IMR-90 (cell line): ENCODE results near the gene SFT2D3. TPM values are rescaled to one million over a fixed set of nuclear protein-coding genes. Genes with fewer than 3 reads are reported as not detected.

Experiments
- ATAC-seq: fragments of 200-7000 bp; cut with Tn5 transposase; 2 replicates; pipeline ENCODE4 v1.9.1; 2020; ENCODE audit warnings: low read depth, mild to moderate bottlenecking, moderate library complexity
- BruUV-seq: library from RNA; stranded (reverse); fragments of 400-500 nt; replicated peaks from 2 replicates; lab custom pipeline; 2021; lab: Mats Ljungman, UMichigan
- CTCF ChIA-PET: fragments of 300-600 bp; formaldehyde crosslinking; extraction: SDS; loops from one replicate; lab custom pipeline; 2021; ENCODE audit warnings: antibody characterized with exemption; lab: Yijun Ruan, JAX
- POLR2A ChIA-PET: fragments of 300-600 bp; sonication (Branson Sonifier 250); formaldehyde crosslinking; loops from one replicate; lab custom pipeline; 2022; ENCODE audit warnings: antibody characterized with exemption; ENCODE audit not compliant: unreplicated experiment; lab: Charles Lee
- DNase-seq: peaks from one replicate; pipeline ENCODE4 v3.0.0; 2013
- H2AFZ ChIP-seq: replicated peaks from 2 replicates; pipeline ENCODE3; 2013; ENCODE audit warnings: low read length, mild to moderate bottlenecking; ENCODE audit not compliant: poor library complexity
- H2AK5ac ChIP-seq: 2 replicates; pipeline ENCODE4 v1.6.1; 2013; ENCODE audit warnings: low read depth, low read length, inconsistent platforms
- H2AK9ac ChIP-seq: replicated peaks from 2 replicates; pipeline ENCODE3; 2013; ENCODE audit warnings: mild to moderate bottlenecking, low read depth, low read length, moderate library complexity; ENCODE audit not compliant: poor library complexity
- H2BK120ac ChIP-seq: 2 replicates; pipeline ENCODE4 v1.6.1; 2013; ENCODE audit warnings: low read depth, low read length, inconsistent platforms
- H2BK15ac ChIP-seq: 3 replicates; pipeline ENCODE4 v1.6.1; 2013; ENCODE audit warnings: low read depth, low read length, inconsistent platforms
- H2BK20ac ChIP-seq: 2 replicates; pipeline ENCODE4 v1.6.1; 2013; ENCODE audit warnings: low read depth, mild to moderate bottlenecking, inconsistent platforms, low read length, moderate library complexity
- H2BK5ac ChIP-seq: 2 replicates; pipeline ENCODE4 v1.6.1; 2013; ENCODE audit warnings: mild to moderate bottlenecking, low read depth, low read length, inconsistent platforms; ENCODE audit not compliant: poor library complexity, severe bottlenecking
- H3K14ac ChIP-seq: replicated peaks from 2 replicates; pipeline ENCODE4 v1.6.1; 2013; ENCODE audit warnings: low read depth, low read length, inconsistent platforms
- H3K18ac ChIP-seq: 2 replicates; pipeline ENCODE4 v1.6.1; 2013; ENCODE audit warnings: low read depth, low read length, control low read depth
- H3K23ac ChIP-seq: 2 replicates; pipeline ENCODE4 v1.6.1; 2013; ENCODE audit warnings: low read depth, low read length, inconsistent platforms
- H3K27ac ChIP-seq: 2 replicates; pipeline ENCODE4 v1.5.1; 2013; ENCODE audit warnings: mild to moderate bottlenecking, control low read depth, low read length; ENCODE audit not compliant: insufficient read depth
- H3K27me3 ChIP-seq: 2 replicates; pipeline ENCODE4 v1.6.1; 2013; ENCODE audit warnings: low read length; ENCODE audit not compliant: control insufficient read depth, insufficient read depth
- H3K36me3 ChIP-seq: 2 replicates; pipeline ENCODE4 v1.6.1; 2013; ENCODE audit warnings: low read length, mixed read lengths; ENCODE audit not compliant: control insufficient read depth, insufficient read depth
- H3K4ac ChIP-seq: 2 replicates; pipeline ENCODE4 v1.6.1; 2013; ENCODE audit warnings: low read depth, low read length, inconsistent platforms
- H3K4me1 ChIP-seq: 2 replicates; pipeline ENCODE4 v1.6.1; 2013; ENCODE audit warnings: low read length, mixed read lengths; ENCODE audit not compliant: control insufficient read depth, insufficient read depth
- H3K4me2 ChIP-seq: 2 replicates; pipeline ENCODE4 v1.6.1; 2013; ENCODE audit warnings: low read depth, mild to moderate bottlenecking, control low read depth, low read length, moderate library complexity
- H3K4me3 ChIP-seq: 2 replicates; pipeline ENCODE4 v1.5.1; 2013; ENCODE audit warnings: low read depth, mild to moderate bottlenecking, control low read depth, low read length, moderate library complexity; ENCODE audit not compliant: insufficient read depth
- H3K56ac ChIP-seq: 2 replicates; pipeline ENCODE4 v1.6.1; 2013; ENCODE audit warnings: low read length, inconsistent platforms; ENCODE audit not compliant: insufficient read depth; ENCODE audit errors: extremely low read depth
- H3K79me1 ChIP-seq, 2 experiments: 2 replicates each; pipeline ENCODE4 v1.6.1; 2013; ENCODE audit warnings: low read length in 2 of 2, inconsistent platforms in 1 of 2, low read depth in 1 of 2
- H3K9ac ChIP-seq: 2 replicates; pipeline ENCODE4 v1.6.1; 2013; ENCODE audit warnings: low read depth, low read length, control low read depth
- H3K9me1 ChIP-seq: 2 replicates; pipeline ENCODE4 v1.6.1; 2013; ENCODE audit warnings: low read length, inconsistent platforms; ENCODE audit not compliant: insufficient read depth
- H3K9me3 ChIP-seq: 2 replicates; pipeline ENCODE4 v1.6.1; 2013; ENCODE audit warnings: low read length; ENCODE audit not compliant: control insufficient read depth, insufficient read depth
- H4K20me1 ChIP-seq: 2 replicates; pipeline ENCODE4 v1.6.1; 2013; ENCODE audit warnings: low read length, inconsistent platforms; ENCODE audit not compliant: insufficient read depth
- H4K5ac ChIP-seq: 2 replicates; pipeline ENCODE4 v1.6.1; 2013; ENCODE audit warnings: mild to moderate bottlenecking, low read depth, low read length, control low read depth
- H4K8ac ChIP-seq, 2 experiments: 2 replicates each; pipeline ENCODE4 v1.6.1; 2013; ENCODE audit warnings: low read depth in 2 of 2, low read length in 2 of 2, control low read depth in 1 of 2, inconsistent platforms in 1 of 2
- H4K91ac ChIP-seq: 2 replicates; pipeline ENCODE4 v1.6.1; 2013; ENCODE audit warnings: low read depth, low read length, inconsistent platforms; ENCODE audit not compliant: insufficient read depth
- BHLHE40 ChIP-seq: fragments of 150-350 bp; IDR thresholded peaks from 2 replicates; pipeline ENCODE4 v1.6.1; 2016; ENCODE audit warnings: mild to moderate bottlenecking, low read depth, low read length
- CEBPB ChIP-seq: IDR thresholded peaks from 2 replicates; pipeline ENCODE4 v1.6.1; 2012; ENCODE audit warnings: low read depth, low read length, improper control_type of control experiment
- CHD1 ChIP-seq: IDR thresholded peaks from 2 replicates; pipeline ENCODE4 v1.6.1; 2012; ENCODE audit warnings: low read depth, low read length, improper control_type of control experiment
- CTCF ChIP-seq: conservative IDR thresholded peaks from 2 replicates; pipeline ENCODE4 v1.5.1; 2012; ENCODE audit warnings: mild to moderate bottlenecking, low read depth, low read length, improper control_type of control experiment
- NFE2L2 ChIP-seq: fragments of 150-350 bp; IDR thresholded peaks from 2 replicates; pipeline ENCODE4 v1.6.1; 2016; ENCODE audit warnings: low read depth, mild to moderate bottlenecking, low read length
- RCOR1 ChIP-seq: IDR thresholded peaks from 2 replicates; pipeline ENCODE4 v1.6.1; 2012; ENCODE audit warnings: mild to moderate bottlenecking, low read length, improper control_type of control experiment; ENCODE audit not compliant: insufficient replicate concordance
- RFX5 ChIP-seq: IDR thresholded peaks from 2 replicates; pipeline ENCODE4 v1.8.0; 2012; ENCODE audit warnings: low read depth, mild to moderate bottlenecking, low read length, moderate library complexity
- WGBS, 2 experiments: methylation state at CpG; one replicate each; pipeline versions ENCODE4 v1.1.5 to v1.1.7; 2013; ENCODE audit warnings: missing lambda C conversion rate in 2 of 2; ENCODE audit not compliant: insufficient read length in 1 of 2; ENCODE audit errors: extremely low coverage in 2 of 2; 5-methylcytosine and 5-hydroxymethylcytosine counted together
- dilution Hi-C: fragments of 300-500 bp; cut with HindIII; formaldehyde crosslinking; loops from one replicate; pipeline ENCODE4 v1.14.3; 2018; ENCODE audit warnings: low sequenced_read_pairs; ENCODE audit not compliant: unreplicated experiment
- in situ Hi-C: fragments of 300-500 bp; cut with MboI; formaldehyde crosslinking; loops from 3 replicates; pipeline ENCODE4 v1.14.3; 2019; ENCODE audit warnings: low sequenced_read_pairs, inconsistent platforms, mixed read lengths
- intact Hi-C: fragments of 100-400 bp; cut with micrococcal nuclease; formaldehyde crosslinking; loops from 2 replicates; pipeline ENCODE4 v1.10.0; 2022
- polyA plus RNA-seq, 3 experiments: library from polyadenylated mRNA; depleted of rRNA; stranded (reverse); fragments of >200 nt; gene quantifications; 2 replicates each; pipeline ENCODE4 v1.2.3, GENCODE V29; 2012; ENCODE audit warnings: low replicate concordance in 1 of 3
- total RNA-seq: library from RNA; depleted of rRNA; stranded (reverse); fragments of >200 nt; gene quantifications from 2 replicates; pipeline ENCODE4 v1.2.3, GENCODE V29; 2012

SFT2D3 gene
- total and polyA plus RNA-seq, 2 of the 4 experiments (the other 2 are of a cell fraction): 2.5 to 3.1 TPM

GRCh38 chr2:127670055-127670956, 31.0 kb upstream of the SFT2D3 start:
- no peak overlapping the region for H3K4me2 ChIP-seq
- H3K9me3 ChIP-seq: no peaks in the 10 kb centered on the region
- H2AK5ac ChIP-seq: no peak overlapping the region; the same call in 1 of the 2 replicates
- H2BK5ac ChIP-seq: no peak overlapping the region
- ChIA-PET POLR2A (no interaction called here), CTCF (no interaction called here)
- TF ChIP-seq BHLHE40 (no peak), CHD1 (no peak), NFE2L2 (no peak), RCOR1 (no peak), CTCF (no peak), RFX5 (no peak), CEBPB (no peak)
- no peak overlapping the region for H2AK9ac ChIP-seq
- H2BK20ac ChIP-seq: no peak overlapping the region
- H2BK15ac ChIP-seq: no peak overlapping the region
- no peak overlapping the region for H2BK120ac ChIP-seq
- ATAC-seq (no peak), DNase-seq (no peak)
- no peak overlapping the region for H3K4ac ChIP-seq
- no peak overlapping the region for H3K56ac ChIP-seq
- H3K9me1 ChIP-seq: peaks cover 18% of the 10 kb centered on the region
- no peak overlapping the region for H3K27ac ChIP-seq
- H3K14ac ChIP-seq: no peak overlapping the region
- H3K79me1 ChIP-seq: peaks cover 13 to 62% of the 10 kb centered on the region in 2 experiments
- H4K91ac ChIP-seq: no peak overlapping the region
- intact Hi-C loops (no loop called here), in situ Hi-C loops (no loop called here), dilution Hi-C loops (no loop called here)
- no peaks in the 10 kb centered on the region for H3K27me3 ChIP-seq
- H2AFZ ChIP-seq: no peak overlapping the region
- no peak overlapping the region for H4K5ac ChIP-seq
- WGBS, 2 experiments: 80% methylated on average over 1 of the region's 10 CpGs; no CpG with 5 or more reads in 1 of the 2 experiments
- no peak overlapping the region for H3K9ac ChIP-seq
- no peak overlapping the region for H3K4me3 ChIP-seq
- H3K23ac ChIP-seq: no peak overlapping the region
- H3K36me3 ChIP-seq: peaks cover 1% of the 10 kb centered on the region; the same call in 1 of the 2 replicates
- peaks cover 7% of the 10 kb centered on the region; the same call in 1 of the 2 replicates for H3K4me1 ChIP-seq
- H4K20me1 ChIP-seq: peaks cover 56% of the 10 kb centered on the region
- H3K18ac ChIP-seq: no peak overlapping the region
- no peak overlapping the region for H4K8ac ChIP-seq
- BruUV-seq: no TSS peak
